Activated CD4-positive, alpha-beta T cell treated with anti-CD3 and anti-CD28 coated beads for 4 hours (primary cell): ENCODE results near the gene SPTA1.

Source experiments
- DNase-seq, 2 donors: peaks; one replicate each; pipeline ENCODE4 v3.0.0-alpha.2; 2020

The SPTA1 gene

GRCh38 chr1:158681606-158682005 lies 4.9 kb downstream of the SPTA1 start:
- DNase-seq: no peak

- no peak for DNase-seq
Observed at GRCh38 chr1:158679289-158679688, 7.2 kb downstream of the SPTA1 start.

GRCh38 chr1:158675563-158676323 lies 10.8 kb downstream of the SPTA1 start:
- no peak for DNase-seq

- no peak for DNase-seq
Observed at GRCh38 chr1:158674302-158674701, 12.2 kb downstream of the SPTA1 start.

GRCh38 chr1:158666037-158666436 lies 20.5 kb downstream of the SPTA1 start:
- DNase-seq: no peak

GRCh38 chr1:158654571-158654970 lies 31.9 kb downstream of the SPTA1 start:
- DNase-seq: no peak

- DNase-seq: no peak
Observed at GRCh38 chr1:158654086-158654485, 32.4 kb downstream of the SPTA1 start.

GRCh38 chr1:158652721-158653334 lies 33.7 kb downstream of the SPTA1 start:
- no peak for DNase-seq

GRCh38 chr1:158649052-158649451 lies 37.5 kb downstream of the SPTA1 start:
- DNase-seq: no peak

- DNase-seq: no peak
Observed at GRCh38 chr1:158646465-158646864, 40.0 kb downstream of the SPTA1 start.

GRCh38 chr1:158644449-158644848 lies 42.1 kb downstream of the SPTA1 start:
- DNase-seq: no peak

GRCh38 chr1:158638904-158639303 lies 47.6 kb downstream of the SPTA1 start:
- DNase-seq: no peak

GRCh38 chr1:158638146-158638545 lies 48.4 kb downstream of the SPTA1 start:
- DNase-seq: no peak

- DNase-seq: no peak
Observed at GRCh38 chr1:158613764-158614163, 72.8 kb downstream of the SPTA1 start.

- DNase-seq: no peak
Observed at GRCh38 chr1:158611916-158612315, 74.6 kb downstream of the SPTA1 start.

- DNase-seq: no peak
Observed at GRCh38 chr1:158607296-158607695, 79.2 kb downstream of the SPTA1 start.

- DNase-seq: no peak
Observed at GRCh38 chr1:158604968-158605367, 81.5 kb downstream of the SPTA1 start, which contains the start of gene OR10Z1. OR10Z1 (plus strand) TSS chr1:158605268; CDS start chr1:158606439, 1,171 bp downstream.

- DNase-seq: no peak
Observed at GRCh38 chr1:158600735-158601134, 85.8 kb downstream of the SPTA1 start.

- no peak for DNase-seq
Observed at GRCh38 chr1:158586942-158587341, 99.6 kb downstream of the SPTA1 start.

- no peak for DNase-seq
Observed at GRCh38 chr1:158583962-158584361, 102.6 kb downstream of the SPTA1 start.

- DNase-seq: no peak
Observed at GRCh38 chr1:158579733-158580132, 106.8 kb downstream of the SPTA1 start, which contains the start of gene OR10X1. OR10X1 (minus strand) TSS chr1:158579899; CDS start chr1:158579899, 0 bp downstream.

- DNase-seq: no peak
Observed at GRCh38 chr1:158577561-158577960, 109.0 kb downstream of the SPTA1 start.

- no peak for DNase-seq
Observed at GRCh38 chr1:158572226-158572625, 114.3 kb downstream of the SPTA1 start.

- no peak for DNase-seq
Observed at GRCh38 chr1:158570480-158570879, 116.0 kb downstream of the SPTA1 start, which contains the start of gene OR6P1. OR6P1 (minus strand) TSS chr1:158570580; CDS start chr1:158563604, 6,976 bp downstream.
